BE2C (cell line): ENCODE measurements around the gene TNS3.

ENCODE experiments used
- DNase-seq: peaks from one replicate; pipeline ENCODE4 v3.0.0-alpha.2; 2020
- H3K27me3 ChIP-seq: fragments of 250-450 bp; sonication (Bioruptor Pico); 2 replicates; pipeline ENCODE4 v1.5.1; 2020; ENCODE audit warnings: mild to moderate bottlenecking
- H3K36me3 ChIP-seq: fragments of 250-450 bp; sonication (Bioruptor Pico); 2 replicates; pipeline ENCODE4 v1.5.1; 2020; ENCODE audit warnings: mild to moderate bottlenecking
- H3K4me1 ChIP-seq: fragments of 250-450 bp; sonication (Bioruptor Pico); 2 replicates; pipeline ENCODE4 v1.5.1; 2020
- H3K4me3 ChIP-seq: 2 replicates; pipeline ENCODE4 v1.5.1; 2011; ENCODE audit warnings: low read depth, low read length
- H3K9me3 ChIP-seq: fragments of 250-450 bp; sonication (Bioruptor Pico); 2 replicates; pipeline ENCODE4 v1.5.1; 2020
- TF ChIP-seq, protein P1 (sequence below): IDR thresholded peaks from 2 replicates; pipeline ENCODE4 v1.5.1; 2012; ENCODE audit warnings: mild to moderate bottlenecking, low read depth, low read length

Gene TNS3

DNA sequence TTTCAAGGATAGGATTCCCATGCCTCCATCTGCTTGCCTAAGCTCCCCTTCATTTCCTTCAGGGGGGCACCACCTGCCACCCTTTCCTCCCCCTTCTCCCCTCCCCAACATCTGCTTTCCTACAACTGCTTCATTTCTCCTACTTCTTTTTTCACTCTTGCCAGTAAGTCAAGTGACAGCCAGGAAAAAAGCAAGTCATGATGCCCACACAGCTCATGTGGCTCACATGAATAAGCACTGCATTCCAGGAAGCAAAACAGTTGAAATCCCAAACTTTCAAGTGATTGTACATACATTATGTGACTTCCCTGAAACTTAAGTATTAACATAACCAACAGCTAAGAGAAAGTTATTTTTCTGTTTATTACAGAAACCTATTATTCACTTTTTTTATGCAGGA is 78.6 kb downstream of the TNS3 start:
- no peak overlapping the region for H3K4me3 ChIP-seq
- TF ChIP-seq, protein P1, sequence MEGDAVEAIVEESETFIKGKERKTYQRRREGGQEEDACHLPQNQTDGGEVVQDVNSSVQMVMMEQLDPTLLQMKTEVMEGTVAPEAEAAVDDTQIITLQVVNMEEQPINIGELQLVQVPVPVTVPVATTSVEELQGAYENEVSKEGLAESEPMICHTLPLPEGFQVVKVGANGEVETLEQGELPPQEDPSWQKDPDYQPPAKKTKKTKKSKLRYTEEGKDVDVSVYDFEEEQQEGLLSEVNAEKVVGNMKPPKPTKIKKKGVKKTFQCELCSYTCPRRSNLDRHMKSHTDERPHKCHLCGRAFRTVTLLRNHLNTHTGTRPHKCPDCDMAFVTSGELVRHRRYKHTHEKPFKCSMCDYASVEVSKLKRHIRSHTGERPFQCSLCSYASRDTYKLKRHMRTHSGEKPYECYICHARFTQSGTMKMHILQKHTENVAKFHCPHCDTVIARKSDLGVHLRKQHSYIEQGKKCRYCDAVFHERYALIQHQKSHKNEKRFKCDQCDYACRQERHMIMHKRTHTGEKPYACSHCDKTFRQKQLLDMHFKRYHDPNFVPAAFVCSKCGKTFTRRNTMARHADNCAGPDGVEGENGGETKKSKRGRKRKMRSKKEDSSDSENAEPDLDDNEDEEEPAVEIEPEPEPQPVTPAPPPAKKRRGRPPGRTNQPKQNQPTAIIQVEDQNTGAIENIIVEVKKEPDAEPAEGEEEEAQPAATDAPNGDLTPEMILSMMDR = no peak
- no peak for DNase-seq
- H3K27me3 ChIP-seq = no peaks in the 10 kb centered on the region
- H3K4me1 ChIP-seq = no peaks in the 10 kb centered on the region
- H3K9me3 ChIP-seq = no peaks in the 10 kb centered on the region
- no peaks in the 10 kb centered on the region for H3K36me3 ChIP-seq

DNA sequence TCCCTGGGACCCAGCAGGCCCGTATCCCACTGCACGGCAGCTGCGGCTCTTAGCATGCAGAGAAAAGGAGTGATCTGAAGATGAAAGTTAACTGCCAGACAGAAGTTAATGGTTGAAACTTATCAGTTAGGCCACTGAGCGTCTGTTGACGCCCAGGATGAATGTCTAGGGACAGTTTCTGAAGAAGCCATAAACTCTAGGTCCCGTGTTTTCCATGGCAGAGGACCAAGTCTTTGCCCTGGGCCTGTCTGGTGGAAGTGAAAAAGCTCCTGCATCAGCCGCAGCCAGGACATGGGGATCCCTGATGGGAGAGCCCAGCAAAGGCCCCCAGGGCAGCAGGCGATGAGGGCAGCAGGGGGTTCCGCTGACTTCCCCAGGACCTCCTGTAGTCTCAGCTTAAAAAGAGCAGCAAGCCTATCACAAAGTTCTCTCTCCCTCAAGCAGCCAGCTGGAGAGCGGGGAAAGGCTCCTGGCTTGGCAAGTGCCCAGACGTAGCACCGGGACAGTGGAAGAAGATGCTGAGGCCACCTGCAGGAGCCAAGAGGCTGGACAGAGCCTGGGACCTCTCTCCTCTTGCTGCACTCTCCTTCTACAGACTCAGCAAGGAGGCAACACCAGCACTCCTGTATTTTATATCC is 79.6 kb downstream of the TNS3 start:
- H3K27me3 ChIP-seq = no peaks in the 10 kb centered on the region
- no peak for DNase-seq
- TF ChIP-seq, protein P1 = no peak
- no peaks in the 10 kb centered on the region for H3K4me1 ChIP-seq
- H3K36me3 ChIP-seq = no peaks in the 10 kb centered on the region
- H3K9me3 ChIP-seq = no peaks in the 10 kb centered on the region
- no peak overlapping the region for H3K4me3 ChIP-seq

DNA sequence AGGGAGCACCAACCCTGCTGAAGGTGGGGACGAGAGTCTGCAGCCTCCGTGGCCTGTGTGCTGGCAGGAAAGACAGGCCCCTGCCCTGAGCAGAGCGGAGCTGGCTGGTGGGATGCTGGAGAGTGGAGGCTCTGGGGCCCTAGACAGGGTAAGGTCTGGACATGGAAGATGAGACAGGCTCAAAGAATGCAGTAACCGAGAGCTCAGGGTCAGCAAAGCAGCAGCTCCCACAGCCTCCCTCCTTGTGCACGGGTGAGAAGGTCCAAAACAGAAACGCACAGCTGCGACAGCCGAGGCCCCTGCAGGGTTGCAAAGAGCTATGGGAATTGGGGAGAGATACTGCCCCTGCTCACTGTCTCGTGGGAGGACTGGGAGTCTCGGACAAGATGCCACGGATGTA is 80.5 kb downstream of the TNS3 start:
- Histone ChIP-seq H3K27me3 (no peaks in the 10 kb centered on the region), H3K9me3 (no peaks in the 10 kb centered on the region), H3K36me3 (no peaks in the 10 kb centered on the region), H3K4me1 (no peaks in the 10 kb centered on the region), H3K4me3 (no peak overlapping the region)
- DNase-seq = no peak
- TF ChIP-seq, protein P1 = no peak

DNA sequence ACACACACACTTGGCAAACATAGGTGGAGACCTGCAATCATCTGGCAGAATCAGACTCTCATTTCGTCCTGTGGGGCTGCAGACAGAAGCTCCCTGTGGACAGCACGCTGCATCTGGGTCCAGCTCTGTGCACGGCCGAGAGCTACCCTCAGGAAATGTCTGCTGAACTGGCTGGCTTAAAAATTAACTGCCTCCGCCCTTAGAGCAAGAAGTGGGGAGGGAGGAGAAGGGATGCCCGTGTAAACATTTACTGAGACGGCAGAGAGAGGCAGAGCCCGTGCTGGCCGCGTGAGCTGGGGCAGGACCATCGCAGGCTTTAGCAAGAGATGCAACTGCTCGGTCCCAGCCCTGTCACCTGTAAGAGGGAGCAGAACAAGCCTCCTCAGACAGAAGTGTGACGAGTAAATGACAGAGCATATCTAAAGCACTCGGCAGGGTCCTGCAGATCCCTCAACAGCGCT is 81.8 kb downstream of the TNS3 start:
- TF ChIP-seq, protein P1 = no peak
- no peak overlapping the region for H3K4me3 ChIP-seq
- H3K27me3 ChIP-seq = no peaks in the 10 kb centered on the region
- no peaks in the 10 kb centered on the region for H3K9me3 ChIP-seq
- no peaks in the 10 kb centered on the region for H3K36me3 ChIP-seq
- DNase-seq = no peak
- H3K4me1 ChIP-seq = no peaks in the 10 kb centered on the region; the same call in 1 of the 2 replicates

DNA sequence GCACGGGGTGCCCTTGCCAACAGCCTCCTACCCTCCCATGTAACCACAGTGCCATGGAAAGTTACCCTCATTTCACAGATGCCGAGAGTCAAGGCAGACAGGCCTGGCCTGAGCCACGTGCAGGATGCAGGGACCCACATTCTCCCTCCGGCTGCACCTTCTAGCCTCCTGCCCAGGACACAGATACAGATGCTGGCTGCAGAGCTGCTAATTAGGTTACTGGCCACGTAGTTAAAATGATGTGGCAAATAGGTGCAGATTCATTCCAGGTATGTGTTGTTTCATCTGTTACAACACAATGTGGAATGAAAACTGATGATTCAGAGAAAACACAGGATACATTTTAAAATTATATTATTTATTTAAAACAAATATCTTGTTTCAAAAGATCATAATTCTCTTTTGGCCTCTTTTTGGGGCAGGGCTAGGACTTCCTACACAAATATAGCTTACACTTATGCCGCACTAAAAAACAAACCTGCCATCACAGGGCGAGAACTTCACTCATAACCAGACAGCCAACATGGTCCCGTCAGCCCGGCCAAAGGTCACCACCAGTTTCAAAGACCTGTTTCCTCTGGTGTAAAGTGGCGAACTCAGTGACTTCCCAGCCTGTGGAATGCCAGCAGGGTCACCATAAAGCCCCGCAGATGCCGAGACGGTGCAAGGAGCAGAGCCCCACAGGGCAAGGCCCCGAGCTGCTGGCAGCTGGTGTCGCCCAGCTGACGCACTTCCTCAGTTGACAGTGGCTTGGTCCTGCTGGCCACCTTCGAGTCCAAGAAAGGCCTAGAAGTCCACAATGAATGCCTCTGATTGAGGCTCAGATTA is 83.5 kb downstream of the TNS3 start:
- H3K27me3 ChIP-seq = no peaks in the 10 kb centered on the region
- no peak overlapping the region for H3K4me3 ChIP-seq
- DNase-seq = no peak
- TF ChIP-seq, protein P1 = no peak
- H3K36me3 ChIP-seq = no peaks in the 10 kb centered on the region
- no peaks in the 10 kb centered on the region; the same call in 1 of the 2 replicates for H3K4me1 ChIP-seq
- no peaks in the 10 kb centered on the region for H3K9me3 ChIP-seq
